Measurements from ENCODE around the gene NET1.
"Not testable (repeated sequence)": the region's sequence is repeated elsewhere in the genome, so short reads cannot be mapped to it uniquely, and the experiment has no call there.

DNA sequence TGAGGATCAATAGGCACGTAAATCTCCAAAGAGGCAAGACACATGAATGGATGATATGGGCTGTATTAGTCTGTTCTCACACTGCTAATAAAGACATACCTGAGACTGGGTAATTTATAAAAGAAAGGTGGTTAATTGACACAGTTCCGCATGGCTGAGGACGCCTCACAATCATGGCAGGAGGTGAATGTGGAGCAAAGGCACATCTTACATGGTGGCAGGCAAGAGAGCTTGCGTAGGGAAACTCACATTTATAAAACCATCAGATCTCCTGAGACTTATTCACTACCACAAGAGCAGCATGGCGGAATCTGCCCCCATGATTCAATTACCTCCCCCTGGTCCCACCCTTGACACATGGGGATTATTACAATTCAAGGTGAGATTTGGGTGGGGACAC lies 33.2 kb upstream of the NET1 start:
- TF ChIP-seq, protein P1, sequence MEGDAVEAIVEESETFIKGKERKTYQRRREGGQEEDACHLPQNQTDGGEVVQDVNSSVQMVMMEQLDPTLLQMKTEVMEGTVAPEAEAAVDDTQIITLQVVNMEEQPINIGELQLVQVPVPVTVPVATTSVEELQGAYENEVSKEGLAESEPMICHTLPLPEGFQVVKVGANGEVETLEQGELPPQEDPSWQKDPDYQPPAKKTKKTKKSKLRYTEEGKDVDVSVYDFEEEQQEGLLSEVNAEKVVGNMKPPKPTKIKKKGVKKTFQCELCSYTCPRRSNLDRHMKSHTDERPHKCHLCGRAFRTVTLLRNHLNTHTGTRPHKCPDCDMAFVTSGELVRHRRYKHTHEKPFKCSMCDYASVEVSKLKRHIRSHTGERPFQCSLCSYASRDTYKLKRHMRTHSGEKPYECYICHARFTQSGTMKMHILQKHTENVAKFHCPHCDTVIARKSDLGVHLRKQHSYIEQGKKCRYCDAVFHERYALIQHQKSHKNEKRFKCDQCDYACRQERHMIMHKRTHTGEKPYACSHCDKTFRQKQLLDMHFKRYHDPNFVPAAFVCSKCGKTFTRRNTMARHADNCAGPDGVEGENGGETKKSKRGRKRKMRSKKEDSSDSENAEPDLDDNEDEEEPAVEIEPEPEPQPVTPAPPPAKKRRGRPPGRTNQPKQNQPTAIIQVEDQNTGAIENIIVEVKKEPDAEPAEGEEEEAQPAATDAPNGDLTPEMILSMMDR (IDR thresholded peaks at IDR 0.05) = not testable (repeated sequence)
- not testable (repeated sequence) for TF ChIP-seq POLR2A (IDR thresholded peaks at IDR 0.05; ENCODE audit: low read length); CBX2 (IDR thresholded peaks at IDR 0.05; ENCODE audit: borderline replicate concordance, low read depth)
- TF ChIP-seq, protein P2, sequence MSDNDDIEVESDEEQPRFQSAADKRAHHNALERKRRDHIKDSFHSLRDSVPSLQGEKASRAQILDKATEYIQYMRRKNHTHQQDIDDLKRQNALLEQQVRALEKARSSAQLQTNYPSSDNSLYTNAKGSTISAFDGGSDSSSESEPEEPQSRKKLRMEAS (IDR thresholded peaks at IDR 0.05) = not testable (repeated sequence)
